GM12891 (cell line): ENCODE measurements around the gene MLLT10.

Experiments
- POLR2A ChIP-seq: IDR thresholded peaks from 2 replicates; pipeline ENCODE4 v1.6.1; 2011; ENCODE audit warnings: low read depth, low read length, control low read depth
- POLR2AphosphoS5 ChIP-seq: IDR thresholded peaks from 2 replicates; pipeline ENCODE4 v1.6.1; 2011; ENCODE audit warnings: low read depth, low read length, control low read depth

DNA sequence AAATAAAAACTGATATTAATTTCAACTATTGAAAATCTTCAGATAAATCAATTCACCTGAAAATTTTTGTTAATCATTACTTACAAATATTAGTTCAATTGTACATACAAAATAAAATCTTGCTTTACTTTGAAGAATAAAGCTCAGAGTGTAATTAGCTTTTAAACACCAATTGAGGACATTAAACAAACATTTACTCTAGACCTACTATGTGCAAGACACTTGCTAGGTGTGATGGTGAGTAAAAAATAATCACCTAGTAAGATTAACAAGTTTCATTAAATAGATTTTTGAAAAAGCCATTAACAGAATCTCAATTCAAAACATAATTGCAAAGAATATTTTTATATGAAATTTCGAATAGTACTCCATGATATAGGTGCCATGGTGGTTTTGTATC is 3.9 kb upstream of the MLLT10 start:
- TF ChIP-seq POLR2AphosphoS5 (no peak), POLR2A (no peak)
